ENCODE results near the gene CTSD. TPM values are rescaled to one million over a fixed set of nuclear protein-coding genes. Genes with fewer than 3 reads are reported as not detected.

Gene CTSD
- total RNA-seq, 1 experiment from 2014 or later = 158 TPM

GRCh38 chr11:1778141-1778911 is 14.6 kb upstream of the CTSD start:
- no peak for DNase-seq
- no peak overlapping the region for H3K4ac ChIP-seq (ENCODE audit: low read depth, low read length)
- H3K4me2 ChIP-seq (ENCODE audit: insufficient read depth, insufficient read length, low read length) = no peak overlapping the region
- H3K4me1 ChIP-seq (ENCODE audit: insufficient read depth, low read length) = no peaks in the 10 kb centered on the region; the same call in 1 of the 2 replicates
- H4K91ac ChIP-seq (ENCODE audit: insufficient read length, low read depth, low read length) = no peak overlapping the region
- no peak overlapping the region for H3T11ph ChIP-seq (ENCODE audit: low read length)
- H3K36me3 Mint-ChIP-seq (ENCODE audit: insufficient read depth in 1 of 3, low read depth in 3 of 3) = no peaks in the 10 kb centered on the region; a peak in 1 of 7 replicates
- H3K79me1 ChIP-seq (ENCODE audit: insufficient read depth, low read depth, low read length, poor library complexity, severe bottlenecking) = no peaks in the 10 kb centered on the region
- no peaks in the 10 kb centered on the region for H4K20me1 ChIP-seq (ENCODE audit: control insufficient read depth, insufficient read depth, insufficient read length)
- H3K9me3 ChIP-seq (ENCODE audit: control insufficient read depth, low read depth, low read length) = no peaks in the 10 kb centered on the region
- H3K9me3 Mint-ChIP-seq = peaks cover 4 to 9% of the 10 kb centered on the region in 2 experiments; a peak in 3 of 5 replicates
- peaks cover 13 to 22% of the 10 kb centered on the region in 2 experiments for H3K4me1 Mint-ChIP-seq
- H3K56ac ChIP-seq (ENCODE audit: insufficient read length, low read depth, low read length) = no peak overlapping the region
- no peaks in the 10 kb centered on the region for H3K79me2 ChIP-seq (ENCODE audit: insufficient read depth, low read length)
- H3K23me2 ChIP-seq (ENCODE audit: insufficient read length, low read depth, low read length, poor library complexity, severe bottlenecking) = no peaks in the 10 kb centered on the region
- no peak overlapping the region for H3K14ac ChIP-seq (ENCODE audit: insufficient read depth, low read length)
- no peak overlapping the region for H2BK5ac ChIP-seq (ENCODE audit: insufficient read length, low read length)
- no peak overlapping the region for H4K5ac ChIP-seq (ENCODE audit: insufficient read length, low read depth, low read length)
- no peak overlapping the region for H2BK15ac ChIP-seq (ENCODE audit: low read depth, low read length)
- no peak overlapping the region for H3K27ac Mint-ChIP-seq
- H2BK120ac ChIP-seq (ENCODE audit: low read depth, low read length, poor library complexity, severe bottlenecking) = no peak overlapping the region
- peaks cover 47% of the 10 kb centered on the region for H3K27me3 Mint-ChIP-seq (ENCODE audit: low read depth)
- no peak overlapping the region for H3K18ac ChIP-seq (ENCODE audit: insufficient read length, low read depth, low read length)
- H3K27ac ChIP-seq (ENCODE audit: insufficient read length, low read depth, low read length) = no peak overlapping the region
- no peak overlapping the region for H2BK12ac ChIP-seq (ENCODE audit: insufficient read length, low read depth, low read length)
- WGBS (ENCODE audit: extremely low coverage, insufficient read length, low lambda C conversion rate) = no CpG with 5 or more reads among the region's 14 CpGs
- no peak overlapping the region for H3K23ac ChIP-seq (ENCODE audit: insufficient read length, low read depth, low read length)
- no peak overlapping the region for H3K4me3 Mint-ChIP-seq
- no peak overlapping the region for H2AFZ ChIP-seq (ENCODE audit: low read length)
- no peak overlapping the region for H2AK5ac ChIP-seq (ENCODE audit: insufficient read length, low read length)
- H2BK20ac ChIP-seq (ENCODE audit: low read depth, low read length, poor library complexity, severe bottlenecking) = no peak overlapping the region
- no peak overlapping the region for H3K9ac ChIP-seq (ENCODE audit: extremely low read depth, insufficient read length, low read length)
- no peak for TF ChIP-seq CTCF (conservative IDR thresholded peaks at IDR 0.05)
- no peaks in the 10 kb centered on the region for H3K27me3 ChIP-seq (ENCODE audit: insufficient read depth, low read length)
- no peak overlapping the region for H4K8ac ChIP-seq (replicated peaks; ENCODE audit: insufficient read length, low read depth, low read length)
